Neural cell (in vitro differentiated cells): ENCODE measurements around the gene BCKDK.

ENCODE experiments used
- EP300 ChIP-seq: fragments of 450-650 bp; conservative IDR thresholded peaks from 2 replicates; pipeline ENCODE4 v1.6.1; 2014; ENCODE audit warnings: antibody characterized with exemption, mild to moderate bottlenecking, moderate library complexity; ENCODE audit not compliant: poor library complexity, severe bottlenecking
- EZH2 ChIP-seq: fragments of 200-600, 300-800 bp; shearing (Covaris generic), sonication (generic); IDR thresholded peaks from 2 replicates; pipeline ENCODE4 v1.6.1; 2014; ENCODE audit warnings: antibody characterized with exemption, low read length, borderline replicate concordance, mild to moderate bottlenecking; ENCODE audit not compliant: insufficient read depth, poor library complexity, severe bottlenecking
- MXI1 ChIP-seq: fragments of 450-650 bp; conservative IDR thresholded peaks from 2 replicates; pipeline ENCODE4 v1.6.1; 2014; ENCODE audit warnings: antibody characterized with exemption, mild to moderate bottlenecking; ENCODE audit not compliant: poor library complexity, severe bottlenecking
- POLR2AphosphoS5 ChIP-seq: IDR thresholded peaks from 2 replicates; pipeline ENCODE4 v1.6.1; 2012
- RAD21 ChIP-seq: fragments of 450-650 bp; conservative IDR thresholded peaks from 2 replicates; pipeline ENCODE4 v1.6.1; 2014; ENCODE audit warnings: antibody characterized with exemption, mild to moderate bottlenecking, moderate library complexity
- REST ChIP-seq: IDR thresholded peaks from 2 replicates; pipeline ENCODE4 v1.6.1; 2012; ENCODE audit warnings: borderline replicate concordance
- TAF1 ChIP-seq: IDR thresholded peaks from 2 replicates; pipeline ENCODE4 v1.6.1; 2012; ENCODE audit warnings: low read depth
- TF ChIP-seq, protein P1 (sequence below): fragments of 450-650 bp; IDR thresholded peaks from 2 replicates; pipeline ENCODE4 v1.5.1; 2014; ENCODE audit warnings: antibody characterized with exemption, mild to moderate bottlenecking, moderate library complexity; ENCODE audit not compliant: poor library complexity, severe bottlenecking

DNA sequence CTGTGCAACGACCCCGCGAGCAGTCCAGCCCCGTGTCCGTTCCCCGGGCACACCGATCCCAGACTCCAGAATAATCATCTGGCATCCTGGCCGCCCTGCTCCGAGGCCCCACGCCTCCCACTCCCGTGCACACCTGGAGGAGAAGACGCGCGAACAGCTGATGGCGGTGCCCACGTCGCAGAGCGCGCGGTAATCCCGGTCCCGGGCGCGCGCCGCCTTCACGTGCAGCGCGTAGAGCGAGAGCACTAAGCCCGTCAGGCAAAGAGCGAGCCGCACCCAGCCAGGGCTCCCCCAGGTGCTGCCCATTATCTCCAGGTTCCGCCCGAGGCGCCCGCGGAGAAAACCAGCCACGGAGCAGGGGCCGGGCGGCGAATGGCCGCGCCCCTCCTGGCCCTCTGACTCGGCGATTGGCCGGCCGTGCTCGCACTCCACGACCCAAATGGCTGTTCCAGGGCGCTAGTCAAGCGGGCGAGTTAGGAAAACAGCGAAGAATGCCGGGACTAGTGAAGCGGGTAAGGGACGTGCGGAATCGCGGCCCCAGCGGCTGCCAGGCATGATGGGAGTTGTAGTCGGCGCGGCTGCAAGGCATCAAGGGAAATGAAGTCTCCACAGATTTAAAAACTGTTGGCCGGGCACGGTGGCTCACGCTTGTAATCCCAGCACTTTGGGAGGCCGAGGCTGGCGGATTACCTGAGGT lies 13.6 kb upstream of the BCKDK start, which contains the start of gene VKORC1:
- TF ChIP-seq, protein P1, sequence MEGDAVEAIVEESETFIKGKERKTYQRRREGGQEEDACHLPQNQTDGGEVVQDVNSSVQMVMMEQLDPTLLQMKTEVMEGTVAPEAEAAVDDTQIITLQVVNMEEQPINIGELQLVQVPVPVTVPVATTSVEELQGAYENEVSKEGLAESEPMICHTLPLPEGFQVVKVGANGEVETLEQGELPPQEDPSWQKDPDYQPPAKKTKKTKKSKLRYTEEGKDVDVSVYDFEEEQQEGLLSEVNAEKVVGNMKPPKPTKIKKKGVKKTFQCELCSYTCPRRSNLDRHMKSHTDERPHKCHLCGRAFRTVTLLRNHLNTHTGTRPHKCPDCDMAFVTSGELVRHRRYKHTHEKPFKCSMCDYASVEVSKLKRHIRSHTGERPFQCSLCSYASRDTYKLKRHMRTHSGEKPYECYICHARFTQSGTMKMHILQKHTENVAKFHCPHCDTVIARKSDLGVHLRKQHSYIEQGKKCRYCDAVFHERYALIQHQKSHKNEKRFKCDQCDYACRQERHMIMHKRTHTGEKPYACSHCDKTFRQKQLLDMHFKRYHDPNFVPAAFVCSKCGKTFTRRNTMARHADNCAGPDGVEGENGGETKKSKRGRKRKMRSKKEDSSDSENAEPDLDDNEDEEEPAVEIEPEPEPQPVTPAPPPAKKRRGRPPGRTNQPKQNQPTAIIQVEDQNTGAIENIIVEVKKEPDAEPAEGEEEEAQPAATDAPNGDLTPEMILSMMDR, result peak; percentile 37
- TF ChIP-seq POLR2AphosphoS5 (peak; percentile 83), REST (peak; percentile 92), EZH2 (no peak), RAD21 (peak; percentile 53), TAF1 (peak; percentile 91), EP300 (peak; percentile 79), MXI1 (peak; percentile 97)
